Measurements from ENCODE around the gene FCGR2B.
"Not testable (repeated sequence)": the region's sequence is repeated elsewhere in the genome, so short reads cannot be mapped to it uniquely, and the experiment has no call there.

FCGR2B gene

GRCh38 chr1:161647507-161648360, 15.2 kb upstream of the FCGR2B start:
- peak; percentile 59 for DNase-seq

- not testable (repeated sequence) for DNase-seq
Observed at GRCh38 chr1:161653541-161653940, 9.4 kb upstream of the FCGR2B start.

- DNase-seq = not testable (repeated sequence)
Observed at GRCh38 chr1:161653971-161654370, 9.0 kb upstream of the FCGR2B start.

- not testable (repeated sequence) for DNase-seq
Observed at GRCh38 chr1:161658524-161658923, 4.4 kb upstream of the FCGR2B start.

- DNase-seq = not testable (repeated sequence)
Observed at GRCh38 chr1:161661660-161662311, 1.2 kb upstream of the FCGR2B start.

GRCh38 chr1:161663569-161663968, 626 bp downstream of the FCGR2B start:
- DNase-seq = not testable (repeated sequence)

GRCh38 chr1:161664689-161665088, 1.7 kb downstream of the FCGR2B start:
- DNase-seq = not testable (repeated sequence)

GRCh38 chr1:161671045-161672020, 8.4 kb downstream of the FCGR2B start:
- DNase-seq = not testable (repeated sequence)

- DNase-seq = not testable (repeated sequence)
Observed at GRCh38 chr1:161673437-161673836, 10.5 kb downstream of the FCGR2B start.

GRCh38 chr1:161674447-161674846, 11.5 kb downstream of the FCGR2B start:
- not testable (repeated sequence) for DNase-seq

GRCh38 chr1:161674908-161675307, 12.0 kb downstream of the FCGR2B start:
- not testable (repeated sequence) for DNase-seq

- no peak for DNase-seq
Observed at GRCh38 chr1:161676441-161676840, 13.5 kb downstream of the FCGR2B start.

GRCh38 chr1:161676958-161677689, 14.2 kb downstream of the FCGR2B start:
- no peak for DNase-seq

GRCh38 chr1:161678500-161678899, 15.6 kb downstream of the FCGR2B start:
- DNase-seq = no peak

- no peak for DNase-seq
Observed at GRCh38 chr1:161681879-161682278, 18.9 kb downstream of the FCGR2B start.

- no peak for DNase-seq
Observed at GRCh38 chr1:161688946-161689345, 26.0 kb downstream of the FCGR2B start.

- no peak for DNase-seq
Observed at GRCh38 chr1:161691846-161692245, 28.9 kb downstream of the FCGR2B start.

GRCh38 chr1:161693020-161693712, 30.2 kb downstream of the FCGR2B start:
- DNase-seq = not testable (repeated sequence)

GRCh38 chr1:161698302-161698701, 35.4 kb downstream of the FCGR2B start:
- DNase-seq = not testable (repeated sequence)

GRCh38 chr1:161702250-161702649, 39.3 kb downstream of the FCGR2B start:
- peak; percentile 94 for DNase-seq

- DNase-seq = no peak
Observed at GRCh38 chr1:161705537-161705936, 42.6 kb downstream of the FCGR2B start.

GRCh38 chr1:161706113-161706481, 43.2 kb downstream of the FCGR2B start:
- no peak for DNase-seq

All from DMS53 (cell line).